Effector memory CD8-positive, alpha-beta T cell (primary cell): ENCODE data around the gene RNF187.

Experiments used
- ATAC-seq: fragments of 150-1000 bp; cut with Tn5 transposase; replicated peaks from 2 replicates; pipeline ENCODE4 v1.10.0; 2021; ENCODE audit warnings: mild to moderate bottlenecking, moderate library complexity
- DNase-seq, 3 experiments: peaks; one replicate each; pipeline ENCODE4 v3.0.0; 2021
- H3K27ac Mint-ChIP-seq, 2 donors: one replicate each; pipeline ENCODE4 v1.8.0; 2022; ENCODE audit warnings: mild to moderate bottlenecking in 2 of 2, mixed read lengths in 2 of 2, moderate library complexity in 2 of 2
- H3K27me3 Mint-ChIP-seq, 2 donors: one replicate each; pipeline ENCODE4 v1.8.0; 2022; ENCODE audit warnings: mixed read lengths in 2 of 2
- H3K36me3 Mint-ChIP-seq: one replicate; pipeline ENCODE4 v1.8.0; 2022; ENCODE audit warnings: mild to moderate bottlenecking, moderate library complexity, mixed read lengths; ENCODE audit not compliant: insufficient read depth
- H3K4me1 Mint-ChIP-seq, 2 donors: one replicate each; pipeline ENCODE4 v1.8.0; 2022; ENCODE audit warnings: low read depth in 2 of 2, mixed read lengths in 2 of 2
- H3K4me3 Mint-ChIP-seq, 2 donors: one replicate each; pipeline ENCODE4 v1.8.0; 2022; ENCODE audit warnings: mild to moderate bottlenecking in 2 of 2, mixed read lengths in 2 of 2, moderate library complexity in 2 of 2
- H3K9me3 Mint-ChIP-seq, 2 donors: one replicate each; pipeline ENCODE4 v1.8.0; 2022; ENCODE audit warnings: mixed read lengths in 2 of 2

RNF187 gene

GRCh38 chr1:228542981-228543380, 55.8 kb downstream of the RNF187 start:
- Mint-ChIP-seq H3K27me3 (peaks cover 84 to 100% of the 10 kb centered on the region in 2 donors), H3K4me1 (no peaks in the 10 kb centered on the region), H3K4me3 (no peak overlapping the region)

GRCh38 chr1:228543396-228543795, 56.2 kb downstream of the RNF187 start:
- ATAC-seq = no peak
- no peak for DNase-seq
- Mint-ChIP-seq H3K4me1 (no peaks in the 10 kb centered on the region), H3K27me3 (peaks cover 84 to 100% of the 10 kb centered on the region in 2 donors), H3K27ac (no peak overlapping the region), H3K36me3 (no peaks in the 10 kb centered on the region), H3K4me3 (no peak overlapping the region), H3K9me3 (no peaks in the 10 kb centered on the region)

More at GRCh38 chr1:228542981-228543380, 55.8 kb downstream of the RNF187 start:
- Mint-ChIP-seq H3K27ac (no peak overlapping the region), H3K36me3 (no peaks in the 10 kb centered on the region), H3K9me3 (no peaks in the 10 kb centered on the region)
- ATAC-seq = no peak
- DNase-seq = no peak

- no peak for ATAC-seq
- Mint-ChIP-seq H3K9me3 (no peaks in the 10 kb centered on the region), H3K27ac (no peak overlapping the region), H3K36me3 (no peaks in the 10 kb centered on the region), H3K4me1 (no peaks in the 10 kb centered on the region), H3K4me3 (no peak overlapping the region), H3K27me3 (peaks cover 81 to 100% of the 10 kb centered on the region in 2 donors)
- no peak for DNase-seq
Observed at GRCh38 chr1:228544021-228544850, 57.1 kb downstream of the RNF187 start.

GRCh38 chr1:228544921-228545591, 57.9 kb downstream of the RNF187 start:
- H3K36me3 Mint-ChIP-seq = no peaks in the 10 kb centered on the region
- H3K4me3 Mint-ChIP-seq = no peak overlapping the region
- H3K27ac Mint-ChIP-seq = no peak overlapping the region
- peaks cover 76 to 100% of the 10 kb centered on the region in 2 donors for H3K27me3 Mint-ChIP-seq
- no peaks in the 10 kb centered on the region for H3K4me1 Mint-ChIP-seq
- DNase-seq = no peak
- no peaks in the 10 kb centered on the region for H3K9me3 Mint-ChIP-seq
- ATAC-seq = no peak
